Skin of body (tissue), 2 donors: ENCODE results near the gene RRP9. TPM values are rescaled to one million over a fixed set of nuclear protein-coding genes. Genes with fewer than 3 reads are reported as not detected.

Experiments
- DNase-seq: peaks from one replicate; lab custom pipeline; 2025; lab: John Stamatoyannopoulos, UW
- total RNA-seq: library from RNA; depleted of rRNA; stranded (reverse); fragments of >200 nt; gene quantifications from one replicate; pipeline ENCODE4 v1.2.3, GENCODE V29; 2014

Gene RRP9
- total RNA-seq, 1 donor from 2014 or later: 9.8 TPM

GRCh38 chr3:51974277-51974962 is 32.7 kb upstream of the RRP9 start:
- DNase-seq: no peak

GRCh38 chr3:51971350-51971749 is 29.6 kb upstream of the RRP9 start:
- no peak for DNase-seq

- no peak for DNase-seq
Observed at GRCh38 chr3:51970606-51971300, 29.0 kb upstream of the RRP9 start.

- DNase-seq: no peak
Observed at GRCh38 chr3:51969841-51970240, 28.1 kb upstream of the RRP9 start.

GRCh38 chr3:51968883-51969678 is 27.4 kb upstream of the RRP9 start:
- DNase-seq: no peak

GRCh38 chr3:51968170-51968775 is 26.6 kb upstream of the RRP9 start:
- no peak for DNase-seq

GRCh38 chr3:51967384-51968169 is 25.9 kb upstream of the RRP9 start, which contains the start of gene PCBP4:
Gene PCBP4, minus strand, starts transcription at chr3:51967454. Its CDS starts 6,214 bp downstream, at chr3:51961240.
- peak; percentile 19 for DNase-seq

GRCh38 chr3:51966922-51967383 is 25.2 kb upstream of the RRP9 start:
- peak; percentile 25 for DNase-seq

- DNase-seq: no peak
Observed at GRCh38 chr3:51966486-51966885, 24.8 kb upstream of the RRP9 start.

GRCh38 chr3:51966016-51966415 is 24.3 kb upstream of the RRP9 start:
- no peak for DNase-seq

GRCh38 chr3:51964521-51964920 is 22.8 kb upstream of the RRP9 start:
- DNase-seq: no peak

GRCh38 chr3:51963951-51964451 is 22.3 kb upstream of the RRP9 start:
- no peak for DNase-seq

GRCh38 chr3:51962854-51963530 is 21.3 kb upstream of the RRP9 start:
- DNase-seq: no peak

GRCh38 chr3:51961602-51962569 is 20.2 kb upstream of the RRP9 start:
- DNase-seq: no peak

- DNase-seq: no peak
Observed at GRCh38 chr3:51961011-51961410, 19.3 kb upstream of the RRP9 start.

- DNase-seq: no peak
Observed at GRCh38 chr3:51960386-51960785, 18.7 kb upstream of the RRP9 start.

- no peak for DNase-seq
Observed at GRCh38 chr3:51959651-51960050, 17.9 kb upstream of the RRP9 start.

GRCh38 chr3:51958603-51959521 is 17.2 kb upstream of the RRP9 start:
- DNase-seq: no peak
